ENCODE results near the gene ZFR. TPM values are rescaled to one million over a fixed set of nuclear protein-coding genes. Genes with fewer than 3 reads are reported as not detected.

Gene ZFR
- total RNA-seq, 2 donors from 2014 or later: 59.1 to 67.9 TPM

DNA sequence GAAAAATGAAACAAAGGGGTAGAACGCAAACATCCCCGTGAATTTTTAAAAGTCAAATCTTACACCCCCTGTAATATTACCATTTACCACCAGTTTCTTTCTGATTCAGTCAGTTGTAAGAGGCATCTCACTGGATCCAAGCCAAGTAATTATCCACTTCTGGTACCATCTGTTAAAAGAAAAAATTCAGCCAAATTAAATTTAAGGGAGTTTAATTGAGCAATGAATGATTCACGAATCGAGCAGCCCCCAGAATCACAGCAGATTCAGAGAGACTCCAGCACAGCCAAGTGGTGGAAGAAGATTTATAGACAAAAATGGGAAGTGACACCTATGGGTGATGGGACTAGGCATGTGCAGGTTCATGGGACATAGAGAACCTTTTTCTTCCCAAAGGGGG is 101.9 kb downstream of the ZFR start:
- Histone ChIP-seq H3K27ac (ENCODE audit: low read depth, low read length) (no peak overlapping the region), H3K4me3 (ENCODE audit: low read length) (no peak overlapping the region), H3K9me3 (ENCODE audit: control insufficient read depth, low read length) (peaks cover 79% of the 10 kb centered on the region), H3K4me1 (ENCODE audit: control insufficient read depth, insufficient read depth, low read length) (no peaks in the 10 kb centered on the region), H3K9ac (ENCODE audit: extremely low read depth, low read length, poor library complexity, severe bottlenecking) (no peak overlapping the region), H3K27me3 (ENCODE audit: control insufficient read depth, insufficient read depth, low read length, poor library complexity, severe bottlenecking) (no peaks in the 10 kb centered on the region), H3K36me3 (ENCODE audit: control insufficient read depth, insufficient read depth, low read length) (no peaks in the 10 kb centered on the region)
- peaks cover 7% of the 10 kb centered on the region for H3K36me3 Mint-ChIP-seq (ENCODE audit: low read depth)
- no peaks in the 10 kb centered on the region for H3K4me1 Mint-ChIP-seq
- peaks cover 92% of the 10 kb centered on the region for H3K9me3 Mint-ChIP-seq
- DNase-seq: no peak
- TF ChIP-seq, protein P1, sequence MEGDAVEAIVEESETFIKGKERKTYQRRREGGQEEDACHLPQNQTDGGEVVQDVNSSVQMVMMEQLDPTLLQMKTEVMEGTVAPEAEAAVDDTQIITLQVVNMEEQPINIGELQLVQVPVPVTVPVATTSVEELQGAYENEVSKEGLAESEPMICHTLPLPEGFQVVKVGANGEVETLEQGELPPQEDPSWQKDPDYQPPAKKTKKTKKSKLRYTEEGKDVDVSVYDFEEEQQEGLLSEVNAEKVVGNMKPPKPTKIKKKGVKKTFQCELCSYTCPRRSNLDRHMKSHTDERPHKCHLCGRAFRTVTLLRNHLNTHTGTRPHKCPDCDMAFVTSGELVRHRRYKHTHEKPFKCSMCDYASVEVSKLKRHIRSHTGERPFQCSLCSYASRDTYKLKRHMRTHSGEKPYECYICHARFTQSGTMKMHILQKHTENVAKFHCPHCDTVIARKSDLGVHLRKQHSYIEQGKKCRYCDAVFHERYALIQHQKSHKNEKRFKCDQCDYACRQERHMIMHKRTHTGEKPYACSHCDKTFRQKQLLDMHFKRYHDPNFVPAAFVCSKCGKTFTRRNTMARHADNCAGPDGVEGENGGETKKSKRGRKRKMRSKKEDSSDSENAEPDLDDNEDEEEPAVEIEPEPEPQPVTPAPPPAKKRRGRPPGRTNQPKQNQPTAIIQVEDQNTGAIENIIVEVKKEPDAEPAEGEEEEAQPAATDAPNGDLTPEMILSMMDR (conservative IDR thresholded peaks at IDR 0.05): no peak
- H3K4me3 Mint-ChIP-seq: no peak overlapping the region
- H3K27ac Mint-ChIP-seq: no peak overlapping the region
- 82 to 95% methylated on average over 4 of the region's 4 CpGs for WGBS, 2 experiments (ENCODE audit: insufficient coverage in 1 of 2, insufficient read length in 1 of 2)
- H3K27me3 Mint-ChIP-seq (ENCODE audit: insufficient read depth): peaks cover 3% of the 10 kb centered on the region

DNA sequence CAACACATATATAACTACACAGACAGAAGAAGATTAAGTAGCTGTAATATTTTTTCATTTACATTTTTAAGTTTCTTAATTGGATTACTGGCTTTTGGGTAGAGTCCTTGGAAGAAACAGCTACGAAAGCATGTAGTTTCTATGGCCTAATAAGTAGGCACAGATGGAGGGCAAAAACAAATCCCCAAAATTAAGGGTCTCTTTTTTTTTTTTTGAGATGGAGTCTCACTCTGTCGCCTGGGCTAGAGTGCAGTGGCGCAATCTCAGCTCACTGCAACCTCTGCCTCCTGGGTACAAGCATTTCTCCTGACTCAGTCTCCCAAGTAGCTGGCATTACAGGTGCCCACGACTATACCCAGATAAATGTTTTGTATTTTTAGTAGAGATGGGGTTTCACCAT is 104.7 kb downstream of the ZFR start:
- H3K27me3 ChIP-seq (ENCODE audit: control insufficient read depth, insufficient read depth, low read length, poor library complexity, severe bottlenecking): no peaks in the 10 kb centered on the region

GRCh38 chr5:32339198-32339597 is 105.3 kb downstream of the ZFR start:
- H3K36me3 Mint-ChIP-seq (ENCODE audit: low read depth): peaks cover 10% of the 10 kb centered on the region
- no peak for DNase-seq

More for the DNA sequence above, 104.7 kb downstream of the ZFR start:
- WGBS, 2 experiments (ENCODE audit: insufficient coverage in 1 of 2, insufficient read length in 1 of 2): 93% methylated on average over 4 of the region's 4 CpGs; no CpG with 5 or more reads in 1 of the 2 experiments
- peaks cover 98% of the 10 kb centered on the region for H3K9me3 Mint-ChIP-seq
- peaks cover 92% of the 10 kb centered on the region for H3K9me3 ChIP-seq (ENCODE audit: control insufficient read depth, low read length)
- DNase-seq: no peak
- no peak overlapping the region for H3K27ac ChIP-seq (ENCODE audit: low read depth, low read length)
- H3K36me3 ChIP-seq (ENCODE audit: control insufficient read depth, insufficient read depth, low read length): no peaks in the 10 kb centered on the region
- no peaks in the 10 kb centered on the region for H3K4me1 ChIP-seq (ENCODE audit: control insufficient read depth, insufficient read depth, low read length)
- H3K27ac Mint-ChIP-seq: no peak overlapping the region
- no peak overlapping the region for H3K4me3 Mint-ChIP-seq
- H3K4me1 Mint-ChIP-seq: no peaks in the 10 kb centered on the region
- H3K9ac ChIP-seq (ENCODE audit: extremely low read depth, low read length, poor library complexity, severe bottlenecking): no peak overlapping the region
- peaks cover 10% of the 10 kb centered on the region for H3K36me3 Mint-ChIP-seq (ENCODE audit: low read depth)
- no peak overlapping the region for H3K4me3 ChIP-seq (ENCODE audit: low read length)
- H3K27me3 Mint-ChIP-seq (ENCODE audit: insufficient read depth): peaks cover 3% of the 10 kb centered on the region
- TF ChIP-seq, protein P1 (conservative IDR thresholded peaks at IDR 0.05): no peak

More at GRCh38 chr5:32339198-32339597, 105.3 kb downstream of the ZFR start:
- H3K27ac ChIP-seq (ENCODE audit: low read depth, low read length): no peak overlapping the region
- H3K27me3 Mint-ChIP-seq (ENCODE audit: insufficient read depth): peaks cover 3% of the 10 kb centered on the region
- H3K9me3 Mint-ChIP-seq: peaks cover 98% of the 10 kb centered on the region
- no peak overlapping the region for H3K4me3 Mint-ChIP-seq
- no peak overlapping the region for H3K4me3 ChIP-seq (ENCODE audit: low read length)
- H3K4me1 Mint-ChIP-seq: no peaks in the 10 kb centered on the region
- H3K27ac Mint-ChIP-seq: no peak overlapping the region
- WGBS, 2 experiments (ENCODE audit: insufficient coverage in 1 of 2, insufficient read length in 1 of 2): 60 to 69% methylated on average over 1 to 2 of the region's 2 CpGs
- H3K9ac ChIP-seq (ENCODE audit: extremely low read depth, low read length, poor library complexity, severe bottlenecking): no peak overlapping the region
- H3K27me3 ChIP-seq (ENCODE audit: control insufficient read depth, insufficient read depth, low read length, poor library complexity, severe bottlenecking): no peaks in the 10 kb centered on the region
- H3K36me3 ChIP-seq (ENCODE audit: control insufficient read depth, insufficient read depth, low read length): no peaks in the 10 kb centered on the region
- H3K4me1 ChIP-seq (ENCODE audit: control insufficient read depth, insufficient read depth, low read length): no peaks in the 10 kb centered on the region
- TF ChIP-seq, protein P1 (conservative IDR thresholded peaks at IDR 0.05): no peak
- H3K9me3 ChIP-seq (ENCODE audit: control insufficient read depth, low read length): peaks cover 96% of the 10 kb centered on the region

Measured in endodermal cell (in vitro differentiated cells).